NB4 (cell line): ENCODE measurements around the gene MYO9B.

Source experiments
- DNase-seq: peaks from one replicate; pipeline ENCODE4 v3.0.0; 2010; ENCODE audit warnings: low read depth
- H3K4me3 ChIP-seq: one replicate; pipeline ENCODE4 v1.5.1; 2011; ENCODE audit warnings: mild to moderate bottlenecking, low read depth, low read length, moderate library complexity
- MYC ChIP-seq: IDR thresholded peaks from 2 replicates; pipeline ENCODE4 v1.6.1; 2011; ENCODE audit warnings: low read depth, low read length
- POLR2A ChIP-seq: IDR thresholded peaks from 2 replicates; pipeline ENCODE4 v1.6.1; 2011; ENCODE audit warnings: mild to moderate bottlenecking; ENCODE audit not compliant: insufficient read length; ENCODE audit errors: extremely low read depth
- TF ChIP-seq, protein P1 (sequence below): IDR thresholded peaks from one replicate; pipeline ENCODE4 v1.5.1; 2012; ENCODE audit warnings: low read depth, low read length
- TF ChIP-seq, protein P2 (sequence below): IDR thresholded peaks from 2 replicates; pipeline ENCODE4 v1.6.1; 2011; ENCODE audit warnings: low read depth, low read length

The MYO9B gene

GRCh38 chr19:17055636-17056035 lies 19.9 kb upstream of the MYO9B start:
- no peak overlapping the region for H3K4me3 ChIP-seq
- TF ChIP-seq, protein P1, sequence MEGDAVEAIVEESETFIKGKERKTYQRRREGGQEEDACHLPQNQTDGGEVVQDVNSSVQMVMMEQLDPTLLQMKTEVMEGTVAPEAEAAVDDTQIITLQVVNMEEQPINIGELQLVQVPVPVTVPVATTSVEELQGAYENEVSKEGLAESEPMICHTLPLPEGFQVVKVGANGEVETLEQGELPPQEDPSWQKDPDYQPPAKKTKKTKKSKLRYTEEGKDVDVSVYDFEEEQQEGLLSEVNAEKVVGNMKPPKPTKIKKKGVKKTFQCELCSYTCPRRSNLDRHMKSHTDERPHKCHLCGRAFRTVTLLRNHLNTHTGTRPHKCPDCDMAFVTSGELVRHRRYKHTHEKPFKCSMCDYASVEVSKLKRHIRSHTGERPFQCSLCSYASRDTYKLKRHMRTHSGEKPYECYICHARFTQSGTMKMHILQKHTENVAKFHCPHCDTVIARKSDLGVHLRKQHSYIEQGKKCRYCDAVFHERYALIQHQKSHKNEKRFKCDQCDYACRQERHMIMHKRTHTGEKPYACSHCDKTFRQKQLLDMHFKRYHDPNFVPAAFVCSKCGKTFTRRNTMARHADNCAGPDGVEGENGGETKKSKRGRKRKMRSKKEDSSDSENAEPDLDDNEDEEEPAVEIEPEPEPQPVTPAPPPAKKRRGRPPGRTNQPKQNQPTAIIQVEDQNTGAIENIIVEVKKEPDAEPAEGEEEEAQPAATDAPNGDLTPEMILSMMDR: no peak
- TF ChIP-seq, protein P2, sequence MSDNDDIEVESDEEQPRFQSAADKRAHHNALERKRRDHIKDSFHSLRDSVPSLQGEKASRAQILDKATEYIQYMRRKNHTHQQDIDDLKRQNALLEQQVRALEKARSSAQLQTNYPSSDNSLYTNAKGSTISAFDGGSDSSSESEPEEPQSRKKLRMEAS: no peak
- no peak for TF ChIP-seq POLR2A
- no peak for TF ChIP-seq MYC
- no peak for DNase-seq

GRCh38 chr19:17058236-17058635 lies 17.3 kb upstream of the MYO9B start:
- no peak for DNase-seq
- TF ChIP-seq, protein P2: no peak
- TF ChIP-seq MYC (no peak), POLR2A (no peak)
- TF ChIP-seq, protein P1: no peak
- no peak overlapping the region for H3K4me3 ChIP-seq

- H3K4me3 ChIP-seq: no peak overlapping the region
- TF ChIP-seq, protein P1: no peak
- TF ChIP-seq, protein P2: no peak
- TF ChIP-seq POLR2A: no peak
- TF ChIP-seq MYC: no peak
- no peak for DNase-seq
Measured at GRCh38 chr19:17060802-17061201, 14.8 kb upstream of the MYO9B start.

GRCh38 chr19:17061205-17061604 lies 14.4 kb upstream of the MYO9B start:
- no peak overlapping the region for H3K4me3 ChIP-seq
- DNase-seq: no peak
- TF ChIP-seq, protein P1: no peak
- TF ChIP-seq POLR2A: no peak

GRCh38 chr19:17061691-17062090 lies 13.9 kb upstream of the MYO9B start:
- TF ChIP-seq, protein P2: no peak
- TF ChIP-seq POLR2A (no peak), MYC (no peak)
- TF ChIP-seq, protein P1: no peak
- no peak overlapping the region for H3K4me3 ChIP-seq
- no peak for DNase-seq

DNA sequence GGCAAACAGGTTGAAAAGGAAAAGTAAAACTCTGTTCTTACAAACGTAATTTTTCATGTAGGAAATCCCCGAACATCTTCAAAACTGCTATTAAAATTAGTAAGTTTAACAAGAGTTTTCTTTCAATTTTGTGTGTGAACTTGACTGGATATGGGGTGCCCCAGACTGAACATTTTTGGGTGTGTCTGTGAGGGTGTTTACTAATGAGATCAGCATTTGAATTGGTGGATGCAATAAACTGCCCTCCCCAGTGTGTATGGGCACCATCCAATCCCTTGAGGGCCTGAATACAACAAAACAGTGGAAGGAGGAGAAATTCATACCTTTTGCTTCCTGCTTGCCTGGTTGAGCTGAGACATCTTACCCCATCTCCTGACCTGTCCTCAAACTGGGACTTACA lies 12.1 kb upstream of the MYO9B start:
- TF ChIP-seq MYC (no peak), POLR2A (no peak)
- TF ChIP-seq, protein P1: no peak
- TF ChIP-seq, protein P2: no peak
- no peak overlapping the region for H3K4me3 ChIP-seq
- no peak for DNase-seq
